Measurements from ENCODE around the gene SLC27A3. TPM values are rescaled to one million over a fixed set of nuclear protein-coding genes. Genes with fewer than 3 reads are reported as not detected.

Gene SLC27A3
- total RNA-seq, 1 donor from 2014 or later, result 60.7 TPM

Other genes with a start within 250 kb of the SLC27A3 start
- 13.9 TPM for gene S100A6, start 239.4 kb upstream of the SLC27A3 start, total RNA-seq
- not detected for gene S100A5, start 234.5 kb upstream of the SLC27A3 start, total RNA-seq
- gene S100A4, start 229.6 kb upstream of the SLC27A3 start, total RNA-seq, result 7.1 TPM
- gene S100A3, start 226.1 kb upstream of the SLC27A3 start, total RNA-seq, result not detected
- 0.55 TPM for gene S100A2, start 209.6 kb upstream of the SLC27A3 start, total RNA-seq
- 57.4 TPM for gene S100A16, start 162.3 kb upstream of the SLC27A3 start, total RNA-seq
- 4.9 TPM for gene S100A14, start 159.1 kb upstream of the SLC27A3 start, total RNA-seq
- gene S100A13, start 147.9 kb upstream of the SLC27A3 start, total RNA-seq, result 10.2 TPM
- 1.7 TPM for gene S100A1, start 147.0 kb upstream of the SLC27A3 start, total RNA-seq
- gene CHTOP, start 141.3 kb upstream of the SLC27A3 start, total RNA-seq, result 24.5 TPM
- 15.1 TPM for gene SNAPIN, start 116.7 kb upstream of the SLC27A3 start, total RNA-seq
- 33.2 TPM for gene ILF2, start 104.4 kb upstream of the SLC27A3 start, total RNA-seq
- 7.1 TPM for gene NPR1, start 96.7 kb upstream of the SLC27A3 start, total RNA-seq
- gene INTS3, start 47.4 kb upstream of the SLC27A3 start, total RNA-seq, result 21.9 TPM
- gene GATAD2B, start 147.6 kb downstream of the SLC27A3 start, total RNA-seq, result 18.9 TPM
- gene DENND4B, start 171.3 kb downstream of the SLC27A3 start, total RNA-seq, result 25.4 TPM
- gene CRTC2, start 183.2 kb downstream of the SLC27A3 start, total RNA-seq, result 23.8 TPM
- gene SLC39A1, start 188.1 kb downstream of the SLC27A3 start, total RNA-seq, result 38.8 TPM
- 9.0 TPM for gene CREB3L4, start 192.5 kb downstream of the SLC27A3 start, total RNA-seq
- 97.0 TPM for gene JTB, start 202.3 kb downstream of the SLC27A3 start, total RNA-seq
- gene RAB13, start 210.9 kb downstream of the SLC27A3 start, total RNA-seq, result 46.3 TPM
- gene RPS27, start 215.4 kb downstream of the SLC27A3 start, total RNA-seq, result 409 TPM

Measured in left lobe of liver (tissue), 1 donor.